Glomerular visceral epithelial cell (primary cell): ENCODE results near the gene TSC1.

Experiments used
- DNase-seq: peaks from one replicate; pipeline ENCODE4 v3.0.0-alpha.2; 2016; ENCODE audit errors: extremely low spot score

Gene TSC1

DNA sequence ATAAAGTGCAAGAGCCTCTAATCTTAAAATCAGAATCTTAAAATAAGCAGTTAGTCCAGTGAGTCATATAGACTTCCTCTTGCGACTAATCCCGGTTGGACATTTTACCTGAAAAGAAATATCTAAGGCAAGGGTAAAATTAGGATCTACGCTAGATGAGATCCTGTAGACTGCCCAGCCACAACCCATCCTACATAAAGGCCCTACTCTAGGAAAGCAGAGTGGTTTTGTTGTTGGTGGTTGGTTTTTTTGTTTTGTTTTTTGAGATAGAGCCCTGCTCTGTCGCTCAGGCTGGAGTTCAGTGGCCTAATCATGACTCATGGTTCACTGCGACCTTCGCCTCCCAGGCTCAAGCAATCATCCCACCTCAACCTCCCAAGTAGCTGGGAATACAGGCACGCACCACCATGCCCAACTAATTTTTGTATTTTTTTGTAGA lies 6.9 kb downstream of the TSC1 start:
- DNase-seq = no peak

GRCh38 chr9:132935026-132935425 lies 9.4 kb downstream of the TSC1 start:
- no peak for DNase-seq

GRCh38 chr9:132931178-132931735 lies 13.2 kb downstream of the TSC1 start:
- no peak for DNase-seq

DNA sequence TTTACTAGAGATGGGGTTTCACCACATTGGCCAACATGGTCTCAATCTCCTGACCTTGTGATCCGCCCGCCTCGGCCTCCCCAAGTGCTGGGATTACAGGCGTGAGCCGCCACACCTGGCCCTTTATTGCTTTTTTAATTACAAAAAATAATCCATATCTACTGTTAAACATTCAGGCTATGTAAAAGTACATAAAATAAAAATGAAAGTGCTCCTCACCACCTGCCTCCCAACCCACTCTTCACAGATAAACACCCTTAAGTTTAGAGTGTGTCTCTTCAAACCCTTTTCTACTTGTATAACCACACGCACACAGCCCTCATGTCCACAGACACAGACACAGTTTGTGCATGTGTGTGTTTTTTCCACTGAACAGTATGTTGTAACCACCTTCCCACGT lies 16.7 kb downstream of the TSC1 start:
- no peak for DNase-seq

- DNase-seq = no peak
Measured at GRCh38 chr9:132923346-132923902, 21.0 kb downstream of the TSC1 start.

DNA sequence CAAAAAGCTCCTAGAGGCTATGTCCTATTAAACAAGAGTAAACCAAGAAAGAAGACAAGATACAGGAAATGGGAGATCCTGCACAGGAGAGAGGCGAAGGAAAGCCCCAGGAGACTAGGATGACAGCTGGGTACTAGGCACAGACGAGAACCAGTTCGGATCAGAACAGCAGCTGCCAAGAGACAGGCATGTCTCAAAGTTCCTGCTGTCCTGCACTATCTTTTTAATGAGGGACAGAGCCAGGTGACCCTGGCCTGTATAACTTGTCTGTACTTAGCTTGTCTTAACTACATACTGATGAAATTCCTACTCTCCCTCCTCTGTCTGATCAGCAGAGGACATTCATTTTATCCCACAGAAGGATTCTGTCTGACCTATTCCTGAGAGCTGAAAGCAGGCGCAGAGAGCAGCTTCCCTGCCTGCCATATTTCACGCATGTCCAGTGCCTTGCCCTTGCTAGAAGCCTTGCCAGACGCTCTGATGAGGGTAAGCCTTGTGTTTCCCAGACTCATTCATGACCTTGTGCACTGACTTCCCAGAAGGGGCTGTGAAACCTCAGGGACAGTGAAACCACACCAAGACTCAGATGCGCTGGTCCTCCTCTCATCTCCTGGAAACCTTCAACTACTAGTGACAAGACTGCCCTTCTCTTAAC lies 24.7 kb downstream of the TSC1 start:
- no peak for DNase-seq

GRCh38 chr9:132914924-132915323 lies 29.5 kb downstream of the TSC1 start:
- DNase-seq = no peak

DNA sequence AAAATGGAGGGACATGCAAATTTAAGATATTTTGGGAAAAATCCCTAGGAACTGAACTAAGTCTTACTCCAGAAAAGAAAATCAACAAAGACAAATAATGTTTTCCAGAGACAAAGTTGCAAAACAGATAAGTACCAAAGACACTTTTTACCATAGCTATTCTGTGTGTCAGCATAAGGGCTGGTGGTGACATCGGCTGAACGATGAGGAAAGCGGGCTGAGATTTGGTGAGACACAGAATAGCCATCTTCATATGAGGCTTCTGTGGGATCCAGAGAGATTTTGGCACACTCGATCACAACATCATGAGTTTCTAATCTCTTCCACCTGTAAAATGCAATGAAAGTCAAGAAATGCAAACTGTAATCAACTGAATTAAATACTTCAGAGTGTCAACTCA lies 32.3 kb downstream of the TSC1 start:
- no peak for DNase-seq

DNA sequence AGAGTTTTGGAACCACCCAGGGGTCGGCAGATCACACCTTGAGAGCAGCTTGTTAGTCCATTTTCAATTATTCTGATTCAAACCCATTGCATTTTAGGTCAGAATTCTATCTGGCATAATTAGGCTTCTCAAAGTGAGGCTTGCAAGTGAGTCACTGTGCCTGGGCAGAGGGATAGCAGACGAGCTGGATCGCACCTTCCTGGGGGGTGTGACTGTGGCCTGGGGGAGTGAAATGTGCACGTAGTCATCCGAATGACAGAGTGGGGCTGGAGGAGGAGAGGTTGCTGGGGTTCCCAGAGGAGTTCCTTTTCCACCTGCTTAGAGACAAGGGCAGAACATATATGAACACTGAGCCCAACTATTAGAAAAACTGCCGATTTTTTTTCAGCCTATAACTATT lies 34.0 kb downstream of the TSC1 start:
- DNase-seq = no peak

DNA sequence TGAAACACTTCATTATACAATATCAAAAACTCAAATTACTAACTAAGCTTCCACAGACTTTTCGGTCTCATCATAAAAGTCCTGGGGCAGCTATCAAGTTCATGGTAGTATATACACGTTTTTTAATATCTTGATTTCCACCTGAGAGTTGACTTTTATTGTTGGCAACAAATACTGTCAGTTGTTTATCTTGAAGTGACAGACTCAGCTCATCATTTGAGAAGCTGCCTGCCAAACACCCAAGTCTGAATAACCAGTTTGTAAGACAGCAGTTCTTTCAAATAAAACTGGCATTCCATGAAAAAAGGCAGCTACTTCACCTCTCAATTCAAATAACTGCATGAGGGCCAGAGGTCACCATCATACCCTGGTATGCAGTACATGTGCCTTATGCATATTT lies 35.1 kb downstream of the TSC1 start:
- no peak for DNase-seq

- DNase-seq = no peak
Measured at GRCh38 chr9:132908635-132909034, 35.8 kb downstream of the TSC1 start.

DNA sequence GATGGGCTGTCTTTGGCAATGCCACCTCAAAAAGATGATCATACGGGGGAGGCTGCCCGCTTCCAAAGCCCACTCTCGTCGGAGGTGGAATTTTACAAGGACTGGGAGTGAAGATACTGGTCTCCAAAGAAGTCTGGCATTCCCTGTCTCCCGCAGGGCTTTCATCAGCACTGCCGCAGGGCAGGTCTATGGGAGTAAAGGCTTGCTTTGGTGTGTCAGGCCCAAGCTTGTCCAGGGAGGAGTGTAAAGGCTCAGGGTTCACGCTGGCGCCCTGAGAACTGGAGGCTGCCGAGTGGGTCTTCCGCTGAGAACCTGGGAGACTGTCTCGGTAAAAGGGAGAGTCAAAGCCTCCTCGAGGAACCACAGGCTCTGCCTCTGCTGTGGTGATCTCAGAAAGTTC lies 38.7 kb downstream of the TSC1 start:
- DNase-seq = no peak

DNA sequence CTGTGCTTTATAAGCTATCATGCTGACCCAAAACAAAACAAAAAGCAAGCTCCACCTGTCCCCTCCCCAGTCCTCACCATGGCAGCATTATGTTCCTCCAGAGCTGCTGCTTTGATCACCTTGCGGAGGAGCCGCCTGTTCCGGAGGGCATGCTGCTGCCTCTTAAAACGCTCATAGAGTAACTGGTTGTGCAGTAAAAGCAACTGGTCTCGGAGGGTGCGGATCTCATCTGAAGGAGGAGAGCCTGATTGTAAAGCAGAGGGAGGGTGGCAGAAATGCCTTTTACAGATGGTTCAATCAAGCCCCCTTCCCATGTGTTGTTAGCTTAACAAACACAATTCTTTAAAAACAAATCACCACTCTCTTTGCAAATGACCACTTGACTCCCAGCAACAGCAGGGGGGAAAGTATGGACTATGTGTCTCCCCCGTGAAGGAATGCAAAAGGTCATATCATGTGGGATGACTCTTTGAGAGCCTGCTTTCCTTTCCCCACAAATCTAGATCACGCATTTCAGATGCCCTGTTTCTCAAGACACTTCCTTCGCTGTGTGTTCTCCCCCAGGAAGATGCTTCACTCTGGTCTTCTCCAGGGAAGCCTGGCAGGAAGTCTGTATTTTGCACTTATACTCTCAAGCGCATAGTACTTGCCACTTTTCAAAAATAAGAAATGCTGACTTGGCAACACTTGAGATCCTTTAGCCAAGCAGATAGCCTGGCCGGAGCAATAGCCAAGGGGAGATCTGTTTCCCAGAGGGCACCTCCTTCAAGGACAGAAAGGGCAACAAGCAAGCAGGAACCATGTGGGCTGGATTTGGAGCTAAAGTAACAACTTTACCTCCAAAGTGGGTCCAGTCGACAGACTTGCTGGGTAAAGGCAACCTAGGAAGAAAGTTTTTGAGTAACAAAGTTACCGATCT lies 40.6 kb downstream of the TSC1 start:
- no peak for DNase-seq

DNA sequence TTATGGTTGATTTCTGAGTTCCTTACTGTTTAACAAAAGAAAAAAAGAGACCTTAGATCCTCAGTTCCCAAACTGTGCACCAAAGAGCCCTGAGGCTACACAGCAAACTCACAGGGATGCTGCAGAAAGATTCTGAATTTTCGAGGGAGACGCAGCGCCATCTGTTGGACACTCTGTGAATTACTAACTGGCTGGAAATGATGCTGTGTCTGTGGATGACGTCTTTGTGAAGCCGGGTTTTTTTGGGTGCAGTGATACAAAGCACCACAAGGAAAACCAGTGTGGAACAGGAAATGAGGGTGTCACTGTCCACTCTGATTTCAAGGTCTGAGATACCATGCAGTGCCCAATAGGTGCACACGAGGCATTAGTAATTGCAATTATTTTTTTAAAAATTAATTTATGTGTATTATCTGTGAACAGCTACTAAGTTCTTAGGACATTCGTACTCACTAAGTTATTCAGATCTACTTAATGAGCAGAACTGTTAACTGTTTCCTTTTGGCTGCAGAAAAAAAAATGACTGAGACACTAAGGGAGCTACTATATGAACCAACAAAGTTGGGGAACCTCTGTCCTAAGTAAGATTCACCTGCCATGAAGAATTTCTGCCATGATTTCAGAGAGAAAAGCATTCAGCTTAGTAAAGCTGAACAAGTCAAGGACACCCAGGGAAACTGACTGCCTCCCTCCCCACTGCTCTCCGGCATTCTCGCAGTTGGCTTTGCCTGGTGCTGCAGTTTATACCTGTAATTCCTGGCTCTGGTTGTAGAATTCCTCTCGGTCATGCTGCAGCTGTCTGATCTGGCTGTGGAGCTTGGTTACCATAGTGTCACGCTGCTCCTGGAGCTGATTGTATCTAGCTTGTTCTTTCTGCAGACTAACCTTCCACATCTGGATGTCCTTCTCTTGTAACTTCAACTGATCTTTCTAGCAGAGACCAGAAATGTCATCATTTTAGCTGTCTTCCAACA lies 42.3 kb downstream of the TSC1 start:
- peak; percentile 83 for DNase-seq

DNA sequence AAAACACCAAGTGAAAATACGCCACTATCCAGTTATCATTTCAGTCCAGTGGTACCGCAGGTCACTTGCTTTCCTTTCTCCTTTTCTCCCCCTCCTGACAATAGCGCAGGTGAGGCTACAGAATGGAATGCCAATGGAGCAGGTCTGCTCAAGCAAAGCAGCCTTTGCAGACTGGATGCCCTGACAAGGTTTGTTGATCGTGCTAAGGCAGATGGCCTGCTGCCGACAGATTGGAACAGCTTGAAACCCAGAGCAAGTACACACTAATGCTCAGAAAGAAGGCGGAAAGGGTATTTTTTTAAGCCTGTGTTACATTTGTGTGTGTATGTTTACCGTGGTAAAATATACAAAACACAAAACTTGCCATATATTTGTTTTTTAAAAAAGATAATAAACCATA lies 46.4 kb downstream of the TSC1 start:
- DNase-seq = no peak

GRCh38 chr9:132896906-132897305 lies 47.5 kb downstream of the TSC1 start:
- DNase-seq = no peak

DNA sequence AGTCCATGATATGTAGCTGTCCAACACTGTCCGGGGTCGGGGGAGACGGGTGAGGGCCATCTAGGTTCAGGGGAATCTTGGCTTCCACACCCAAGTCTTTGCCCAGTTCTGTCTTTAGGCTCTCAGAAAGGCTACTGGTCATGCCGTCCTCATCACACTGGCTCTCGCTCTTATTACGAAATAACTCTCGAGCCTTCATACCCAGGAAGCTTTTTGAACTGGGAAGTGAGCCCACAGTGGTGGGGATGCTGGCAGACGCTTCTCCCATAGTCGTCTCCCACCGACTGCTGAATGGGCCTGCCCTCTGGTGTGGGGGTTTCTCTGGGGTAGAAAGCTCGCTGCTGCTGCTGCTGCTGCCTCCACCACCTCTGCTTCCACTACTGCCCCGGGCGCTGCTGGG lies 48.2 kb downstream of the TSC1 start:
- no peak for DNase-seq

DNA sequence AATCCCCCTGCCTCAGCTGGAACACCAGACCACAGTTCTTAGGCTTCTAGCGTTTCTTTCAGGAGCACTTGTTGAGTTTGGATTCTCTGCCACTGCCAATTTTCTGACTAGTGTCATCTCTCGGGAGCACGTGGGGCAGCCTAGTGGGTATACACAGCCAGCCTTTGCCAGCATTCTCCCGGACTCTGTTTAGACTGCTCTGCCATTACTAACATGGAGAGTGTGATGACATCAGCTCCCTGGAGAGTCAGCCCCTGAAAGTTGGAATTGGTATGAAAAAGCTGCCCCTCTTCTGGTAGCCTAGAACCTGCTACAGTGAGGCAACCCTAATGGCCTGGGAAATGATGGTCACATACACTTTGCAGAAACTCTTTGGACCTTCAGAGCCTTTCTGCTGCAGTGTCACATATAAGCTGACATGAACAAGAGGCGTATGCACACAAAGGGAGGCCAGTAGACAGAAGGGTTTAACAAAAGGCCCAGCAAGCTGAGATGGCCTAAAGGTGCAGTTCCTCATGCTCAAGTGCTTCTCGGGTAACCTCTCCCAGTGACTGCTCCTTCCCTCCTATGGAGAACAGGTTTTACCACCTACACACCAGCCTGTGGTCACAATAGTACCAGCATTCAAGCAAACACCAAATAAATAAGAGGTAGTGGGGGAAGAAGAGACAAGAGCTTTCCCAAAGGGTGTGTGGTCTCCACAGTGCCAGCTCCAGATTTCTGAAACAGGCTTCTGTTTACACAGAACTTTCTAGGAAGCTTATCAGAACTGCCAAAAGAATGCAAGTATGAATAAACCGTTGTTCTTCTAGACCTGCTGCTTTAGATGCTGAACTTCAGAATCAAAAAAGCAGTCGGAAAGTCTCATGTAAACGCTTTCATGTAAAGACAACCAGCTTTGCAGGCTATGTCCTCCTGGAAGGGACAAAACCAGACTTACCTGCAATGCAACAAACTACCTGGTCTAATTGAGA lies 49.3 kb downstream of the TSC1 start:
- DNase-seq = no peak

DNA sequence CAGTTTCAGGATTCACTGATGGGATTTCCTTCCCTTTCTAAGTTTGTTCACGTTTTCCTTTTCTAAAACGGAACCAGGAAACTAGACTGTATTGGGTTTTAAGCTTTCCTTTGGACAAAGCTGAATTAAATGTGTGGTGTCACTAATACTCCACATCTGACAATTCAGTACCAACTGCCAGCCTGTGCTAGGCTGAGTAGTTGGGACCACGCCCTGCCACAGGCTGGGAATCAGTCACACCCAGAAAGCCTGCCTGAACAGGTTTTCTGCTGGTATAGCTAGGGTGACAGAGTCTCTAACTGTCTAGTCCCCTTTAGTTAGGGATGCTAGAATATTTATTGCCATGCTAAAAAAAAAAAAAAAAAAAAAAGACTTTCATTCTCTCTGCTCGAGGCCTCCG lies 50.1 kb downstream of the TSC1 start:
- no peak for DNase-seq

GRCh38 chr9:132892400-132892799 lies 52.0 kb downstream of the TSC1 start:
- DNase-seq = no peak
